Activated B cell treated with CpG ODN at 0.5 μM for 24 hours (primary cell): ENCODE measurements around the gene ZNF20. TPM values are rescaled to one million over a fixed set of nuclear protein-coding genes. Genes with fewer than 3 reads are reported as not detected.

Experiments
- ATAC-seq: fragments of 200-7000 bp; cut with Tn5 transposase; one replicate; pipeline ENCODE4 v1.10.0; 2021; ENCODE audit warnings: low read depth, mild to moderate bottlenecking, moderate library complexity
- CTCF ChIA-PET: fragments of 350-600 bp; sonication (Branson Sonifier 250); formaldehyde crosslinking; loops from one replicate; lab custom pipeline; 2021; ENCODE audit warnings: antibody characterized with exemption; lab: Charles Lee
- POLR2A ChIA-PET: fragments of 350-600 bp; sonication (Branson Sonifier 250); formaldehyde crosslinking; loops from one replicate; lab custom pipeline; 2021; ENCODE audit warnings: antibody characterized with exemption; lab: Charles Lee
- DNase-seq: peaks from one replicate; pipeline ENCODE4 v3.0.0; 2022
- H3K27ac Mint-ChIP-seq: one replicate; pipeline ENCODE4 v1.8.0; 2020; ENCODE audit warnings: mixed read lengths
- H3K27me3 Mint-ChIP-seq: one replicate; pipeline ENCODE4 v1.8.0; 2021; ENCODE audit warnings: mixed read lengths
- H3K36me3 Mint-ChIP-seq: one replicate; pipeline ENCODE4 v1.8.0; 2021; ENCODE audit warnings: low read depth, mixed read lengths
- H3K4me1 Mint-ChIP-seq: one replicate; pipeline ENCODE4 v1.8.0; 2021; ENCODE audit warnings: mixed read lengths
- H3K4me3 Mint-ChIP-seq: one replicate; pipeline ENCODE4 v1.8.0; 2020; ENCODE audit warnings: mild to moderate bottlenecking, mixed read lengths
- H3K9me3 Mint-ChIP-seq: one replicate; pipeline ENCODE4 v1.8.0; 2020; ENCODE audit warnings: mixed read lengths
- intact Hi-C: fragments of 100-400 bp; cut with micrococcal nuclease; formaldehyde crosslinking; loops from one replicate; pipeline ENCODE4 v1.15.1; 2024
- total RNA-seq: library from RNA; stranded (reverse); gene quantifications from 2 replicates; pipeline ENCODE4 v1.2.3, GENCODE V29; 2022
- TF ChIP-seq, protein P1 (sequence below): fragments of 200-600 bp; IDR thresholded peaks from one replicate; pipeline ENCODE4 v1.8.0; 2022; ENCODE audit warnings: antibody characterized with exemption, mild to moderate bottlenecking

The ZNF20 gene
- total RNA-seq, 1 donor from 2014 or later: 4.2 TPM

DNA sequence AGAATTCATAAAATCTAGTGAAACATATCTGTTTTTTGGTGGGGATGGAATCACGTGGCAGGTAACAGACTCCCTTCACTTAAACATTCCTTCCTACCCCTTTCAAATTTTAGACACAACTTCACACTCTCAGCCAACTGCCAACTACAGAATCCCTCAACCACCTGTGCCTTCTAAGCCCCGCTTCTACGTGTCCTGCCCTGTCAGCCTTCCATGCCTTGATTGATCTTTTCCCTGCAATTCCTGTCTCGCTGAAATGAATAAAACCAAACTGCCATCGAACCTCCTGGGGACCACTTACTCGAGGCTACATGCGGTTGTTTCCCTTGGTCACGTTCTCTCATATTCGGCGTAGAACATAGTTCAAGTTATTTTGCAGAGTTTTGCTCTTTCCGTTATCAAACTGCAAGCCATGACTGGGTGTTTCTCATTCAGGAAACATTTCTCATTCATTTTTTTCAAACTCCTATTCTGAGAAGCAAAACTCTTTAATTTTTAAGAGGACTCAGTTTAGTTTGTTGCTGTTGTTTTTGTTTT lies 15.2 kb upstream of the ZNF20 start:
- Mint-ChIP-seq H3K9me3 (no peaks in the 10 kb centered on the region), H3K4me3 (peak overlapping the region; percentile 92), H3K27ac (peak overlapping the region; percentile 53), H3K36me3 (peaks cover 7% of the 10 kb centered on the region), H3K27me3 (no peaks in the 10 kb centered on the region), H3K4me1 (peaks cover 12% of the 10 kb centered on the region)
- intact Hi-C loops: no loop called here
- no peak for DNase-seq
- ChIA-PET CTCF (no interaction called here), POLR2A (interaction anchor here (0.5 to 1.6 kb wide), 3 partner anchors 170 to 210 kb away, joined by 3 to 8 read pairs (median 5); partner anchors contain the start of genes ZNF442 and ZNF763)
- TF ChIP-seq, protein P1, sequence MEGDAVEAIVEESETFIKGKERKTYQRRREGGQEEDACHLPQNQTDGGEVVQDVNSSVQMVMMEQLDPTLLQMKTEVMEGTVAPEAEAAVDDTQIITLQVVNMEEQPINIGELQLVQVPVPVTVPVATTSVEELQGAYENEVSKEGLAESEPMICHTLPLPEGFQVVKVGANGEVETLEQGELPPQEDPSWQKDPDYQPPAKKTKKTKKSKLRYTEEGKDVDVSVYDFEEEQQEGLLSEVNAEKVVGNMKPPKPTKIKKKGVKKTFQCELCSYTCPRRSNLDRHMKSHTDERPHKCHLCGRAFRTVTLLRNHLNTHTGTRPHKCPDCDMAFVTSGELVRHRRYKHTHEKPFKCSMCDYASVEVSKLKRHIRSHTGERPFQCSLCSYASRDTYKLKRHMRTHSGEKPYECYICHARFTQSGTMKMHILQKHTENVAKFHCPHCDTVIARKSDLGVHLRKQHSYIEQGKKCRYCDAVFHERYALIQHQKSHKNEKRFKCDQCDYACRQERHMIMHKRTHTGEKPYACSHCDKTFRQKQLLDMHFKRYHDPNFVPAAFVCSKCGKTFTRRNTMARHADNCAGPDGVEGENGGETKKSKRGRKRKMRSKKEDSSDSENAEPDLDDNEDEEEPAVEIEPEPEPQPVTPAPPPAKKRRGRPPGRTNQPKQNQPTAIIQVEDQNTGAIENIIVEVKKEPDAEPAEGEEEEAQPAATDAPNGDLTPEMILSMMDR: no peak
- no peak for ATAC-seq

DNA sequence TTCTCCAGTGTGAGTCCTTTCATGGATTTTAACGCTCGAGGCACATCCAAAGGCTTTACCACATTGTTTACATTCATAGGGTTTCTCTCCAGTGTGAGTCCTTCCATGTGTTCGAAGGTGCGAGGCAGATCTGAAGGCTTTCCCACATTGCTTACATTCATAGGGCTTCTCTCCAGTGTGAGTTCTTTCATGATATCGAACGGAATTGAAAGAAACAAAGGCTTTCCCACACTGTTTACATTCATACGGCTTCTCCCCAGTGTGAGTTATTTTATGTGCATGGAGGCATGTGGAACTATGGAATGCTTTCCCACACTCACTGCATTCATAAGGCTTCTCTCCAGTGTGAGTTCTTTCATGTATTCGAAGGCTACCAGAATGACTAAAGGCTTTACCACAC lies 5.2 kb upstream of the ZNF20 start:
- H3K27me3 Mint-ChIP-seq: no peaks in the 10 kb centered on the region
- CTCF ChIA-PET: no interaction called here
- TF ChIP-seq, protein P1: no peak
- no peak overlapping the region for H3K27ac Mint-ChIP-seq
- H3K36me3 Mint-ChIP-seq: peaks cover 30% of the 10 kb centered on the region
- peaks cover 11% of the 10 kb centered on the region for H3K4me1 Mint-ChIP-seq
- ATAC-seq: no peak
- DNase-seq: no peak
- intact Hi-C loops: no loop called here
- POLR2A ChIA-PET: interaction anchor here (0.6 kb wide), 1 partner anchor 240 kb away, joined by 3 read pairs; no protein-coding TSS in a partner anchor
- H3K9me3 Mint-ChIP-seq: peaks cover 10% of the 10 kb centered on the region
- H3K4me3 Mint-ChIP-seq: no peak overlapping the region

DNA sequence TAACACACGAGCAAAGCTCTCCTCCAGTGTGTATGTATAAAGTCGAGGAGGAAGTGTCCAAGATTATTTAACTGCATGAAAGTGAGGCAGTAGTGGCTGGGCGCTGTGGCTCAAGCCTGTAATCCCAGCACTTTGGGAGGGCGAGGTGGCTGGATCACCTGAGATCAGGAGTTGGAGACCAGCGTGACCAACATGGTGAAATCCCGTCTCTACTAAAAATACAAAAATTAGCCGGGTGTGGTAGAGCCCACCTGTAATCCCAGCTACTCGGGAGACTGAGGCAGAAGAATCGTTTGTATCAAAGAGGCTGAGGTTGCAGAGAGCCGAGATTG lies 1.2 kb upstream of the ZNF20 start:
- ChIA-PET POLR2A (interaction anchor here (0.9 to 2.6 kb wide), 8 partner anchors 22 to 343 kb away, joined by 3 to 31 read pairs (median 10); partner anchors contain the start of genes ZNF136, ZNF442, ZNF491 and ZNF700), CTCF (interaction anchor here (0.8 to 3.3 kb wide), 18 partner anchors 13 to 344 kb away, joined by 3 to 48 read pairs (median 6); partner anchors contain the start of genes ZNF491, ZNF625, ZNF700 and ZNF763)
- Mint-ChIP-seq H3K4me3 (peak overlapping the region; percentile 97), H3K9me3 (peaks cover 10% of the 10 kb centered on the region), H3K4me1 (peaks cover 33% of the 10 kb centered on the region), H3K36me3 (peaks cover 27% of the 10 kb centered on the region), H3K27ac (no peak overlapping the region), H3K27me3 (no peaks in the 10 kb centered on the region)
- ATAC-seq (no peak), DNase-seq (no peak)
- intact Hi-C loops: loop anchor here (1.0 to 5.0 kb wide), 6 partner anchors 21 to 344 kb away; partner anchors contain the start of genes ZNF136 and ZNF440
- TF ChIP-seq, protein P1: peak; percentile 1

DNA sequence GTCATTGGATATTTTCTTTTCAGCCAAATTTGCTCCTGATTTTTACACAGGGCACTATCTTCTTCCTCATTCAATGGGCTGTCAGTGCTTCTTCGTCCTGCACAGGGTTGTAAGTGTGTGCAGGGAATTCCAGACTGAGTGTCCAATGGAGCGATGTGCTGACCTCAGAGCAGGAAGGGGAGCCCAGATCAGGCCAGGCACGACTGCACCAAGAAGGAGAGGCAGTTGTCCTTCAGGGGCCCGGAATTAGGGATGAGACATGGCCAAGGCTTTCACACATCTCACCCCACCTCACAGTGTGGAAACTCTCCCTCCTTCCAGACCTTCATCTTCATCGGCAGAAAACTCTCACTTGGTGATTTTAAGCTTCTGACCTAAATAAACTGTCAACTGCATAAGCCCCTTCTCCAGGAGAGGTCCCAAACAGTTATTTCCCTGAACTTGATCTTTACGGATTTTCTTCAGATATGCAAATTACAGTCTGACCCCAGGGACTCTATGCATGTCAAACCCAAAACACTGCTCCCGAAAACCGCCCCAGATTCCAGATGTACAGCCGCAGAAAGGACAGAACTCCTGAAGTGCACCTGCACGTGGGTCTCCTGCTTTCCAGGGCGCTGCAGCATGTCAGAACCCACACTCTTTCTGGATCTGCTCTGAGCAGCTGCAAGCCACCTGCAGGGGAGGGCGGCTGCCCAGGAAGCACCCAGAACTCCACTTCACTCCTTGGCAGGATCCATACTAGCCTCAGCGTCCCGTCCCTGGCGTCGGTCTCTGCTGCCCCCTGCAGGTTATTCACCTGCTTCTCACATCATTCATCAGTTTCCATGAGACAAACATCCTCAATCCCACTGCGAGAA lies 625 bp upstream of the ZNF20 start:
- DNase-seq: peak; percentile 71
- H3K27me3 Mint-ChIP-seq: no peaks in the 10 kb centered on the region
- peaks cover 33% of the 10 kb centered on the region for H3K4me1 Mint-ChIP-seq
- CTCF ChIA-PET: interaction anchor here (0.7 to 3.3 kb wide), 24 partner anchors 9 to 343 kb away, joined by 3 to 48 read pairs (median 3); partner anchors contain the start of genes ZNF491, ZNF625, ZNF700 and ZNF763
- peaks cover 7% of the 10 kb centered on the region for H3K9me3 Mint-ChIP-seq
- TF ChIP-seq, protein P1: peak; percentile 90
- H3K36me3 Mint-ChIP-seq: peaks cover 21% of the 10 kb centered on the region
- POLR2A ChIA-PET: interaction anchor here (0.6 to 2.6 kb wide), 16 partner anchors 9 to 343 kb away, joined by 3 to 31 read pairs (median 8); partner anchors contain the start of genes ZNF136, ZNF433, ZNF442 and ZNF491
- intact Hi-C loops: loop anchor here (1.0 to 5.0 kb wide), 10 partner anchors 22 to 440 kb away; partner anchors contain the start of genes ZNF136 and ZNF440
- peak; percentile 55 for ATAC-seq
- H3K4me3 Mint-ChIP-seq: peak overlapping the region; percentile 97
- H3K27ac Mint-ChIP-seq: peak overlapping the region; percentile 83
